Central memory CD8-positive, alpha-beta T cell (primary cell): ENCODE data around the gene FBN3.
"Not testable (repeated sequence)": the region's sequence is repeated elsewhere in the genome, so short reads cannot be mapped to it uniquely, and the experiment has no call there.

Experiments used
- ATAC-seq: fragments of 150-1000 bp; cut with Tn5 transposase; replicated peaks from 2 replicates; pipeline ENCODE4 v1.10.0; 2022; ENCODE audit warnings: mild to moderate bottlenecking, moderate FRiP score, moderate number of reproducible peaks; ENCODE audit not compliant: poor library complexity, severe bottlenecking; ENCODE audit errors: extremely low read depth
- DNase-seq, 2 donors: peaks; one replicate each; pipeline ENCODE4 v3.0.0; 2021; ENCODE audit warnings: low spot score in 2 of 2
- H3K27ac Mint-ChIP-seq: one replicate; pipeline ENCODE4 v1.8.0; 2022; ENCODE audit warnings: low read depth, mild to moderate bottlenecking, moderate library complexity, mixed read lengths
- H3K27me3 Mint-ChIP-seq: one replicate; pipeline ENCODE4 v1.8.0; 2022; ENCODE audit warnings: mixed read lengths
- H3K36me3 Mint-ChIP-seq: one replicate; pipeline ENCODE4 v1.8.0; 2022; ENCODE audit warnings: mild to moderate bottlenecking, moderate library complexity, mixed read lengths; ENCODE audit not compliant: insufficient read depth
- H3K4me1 Mint-ChIP-seq: one replicate; pipeline ENCODE4 v1.8.0; 2022; ENCODE audit warnings: mixed read lengths
- H3K4me3 Mint-ChIP-seq: one replicate; pipeline ENCODE4 v1.8.0; 2022; ENCODE audit warnings: mild to moderate bottlenecking, moderate library complexity, mixed read lengths
- H3K9me3 Mint-ChIP-seq: one replicate; pipeline ENCODE4 v1.8.0; 2022; ENCODE audit warnings: mixed read lengths

FBN3 gene

GRCh38 chr19:8108560-8109445 is 40.6 kb downstream of the FBN3 start:
- Mint-ChIP-seq H3K36me3 (no peaks in the 10 kb centered on the region), H3K27ac (no peak overlapping the region), H3K9me3 (no peaks in the 10 kb centered on the region), H3K4me3 (no peak overlapping the region), H3K27me3 (no peaks in the 10 kb centered on the region), H3K4me1 (no peaks in the 10 kb centered on the region)
- DNase-seq = no peak
- no peak for ATAC-seq

GRCh38 chr19:8107301-8107903 is 42.0 kb downstream of the FBN3 start:
- ATAC-seq = no peak
- H3K4me3 Mint-ChIP-seq = no peak overlapping the region
- no peak for DNase-seq
- H3K27me3 Mint-ChIP-seq = no peaks in the 10 kb centered on the region
- no peaks in the 10 kb centered on the region for H3K4me1 Mint-ChIP-seq
- no peaks in the 10 kb centered on the region for H3K36me3 Mint-ChIP-seq
- H3K27ac Mint-ChIP-seq = no peak overlapping the region
- no peaks in the 10 kb centered on the region for H3K9me3 Mint-ChIP-seq

GRCh38 chr19:8105471-8105870 is 43.9 kb downstream of the FBN3 start:
- no peak for ATAC-seq
- Mint-ChIP-seq H3K27ac (no peak overlapping the region), H3K4me1 (no peaks in the 10 kb centered on the region)

GRCh38 chr19:8101910-8102309 is 47.5 kb downstream of the FBN3 start:
- not testable (repeated sequence) for DNase-seq, ATAC-seq, H3K27ac Mint-ChIP-seq, H3K4me3 Mint-ChIP-seq, H3K36me3 Mint-ChIP-seq, H3K9me3 Mint-ChIP-seq, H3K4me1 Mint-ChIP-seq, H3K27me3 Mint-ChIP-seq

More at GRCh38 chr19:8105471-8105870, 43.9 kb downstream of the FBN3 start:
- H3K9me3 Mint-ChIP-seq = no peaks in the 10 kb centered on the region
- H3K36me3 Mint-ChIP-seq = no peaks in the 10 kb centered on the region
- DNase-seq = no peak
- H3K4me3 Mint-ChIP-seq = no peak overlapping the region
- peaks cover 10% of the 10 kb centered on the region for H3K27me3 Mint-ChIP-seq

GRCh38 chr19:8101311-8101710 is 48.1 kb downstream of the FBN3 start:
- ATAC-seq (no peak), DNase-seq (no peak)
- no peaks in the 10 kb centered on the region for H3K4me1 Mint-ChIP-seq
- no peak overlapping the region for H3K27ac Mint-ChIP-seq
- peaks cover 10% of the 10 kb centered on the region for H3K27me3 Mint-ChIP-seq
- H3K36me3 Mint-ChIP-seq = no peaks in the 10 kb centered on the region
- H3K4me3 Mint-ChIP-seq = no peak overlapping the region
- H3K9me3 Mint-ChIP-seq = no peaks in the 10 kb centered on the region

- H3K9me3 Mint-ChIP-seq = peaks cover 5% of the 10 kb centered on the region
- peaks cover 10% of the 10 kb centered on the region for H3K27me3 Mint-ChIP-seq
- ATAC-seq = no peak
- H3K27ac Mint-ChIP-seq = no peak overlapping the region
- H3K4me1 Mint-ChIP-seq = no peaks in the 10 kb centered on the region
- H3K36me3 Mint-ChIP-seq = no peaks in the 10 kb centered on the region
- H3K4me3 Mint-ChIP-seq = no peak overlapping the region
- DNase-seq = no peak
Measured at GRCh38 chr19:8097681-8098567, 51.5 kb downstream of the FBN3 start.

- DNase-seq = no peak
- Mint-ChIP-seq H3K4me3 (no peak overlapping the region), H3K36me3 (no peaks in the 10 kb centered on the region), H3K4me1 (no peaks in the 10 kb centered on the region), H3K9me3 (peaks cover 5% of the 10 kb centered on the region), H3K27ac (no peak overlapping the region), H3K27me3 (peaks cover 10% of the 10 kb centered on the region)
- no peak for ATAC-seq
Measured at GRCh38 chr19:8097198-8097597, 52.2 kb downstream of the FBN3 start.

- ATAC-seq (no peak), DNase-seq (no peak)
- Mint-ChIP-seq H3K4me1 (no peaks in the 10 kb centered on the region), H3K27ac (no peak overlapping the region), H3K4me3 (no peak overlapping the region), H3K27me3 (peaks cover 2% of the 10 kb centered on the region), H3K9me3 (peaks cover 5% of the 10 kb centered on the region), H3K36me3 (no peaks in the 10 kb centered on the region)
Measured at GRCh38 chr19:8096071-8096470, 53.3 kb downstream of the FBN3 start.

GRCh38 chr19:8095354-8095886 is 54.0 kb downstream of the FBN3 start:
- no peak overlapping the region for H3K27ac Mint-ChIP-seq
- no peak for DNase-seq

GRCh38 chr19:8094336-8094735 is 55.1 kb downstream of the FBN3 start:
- no peak for ATAC-seq
- no peak overlapping the region for H3K27ac Mint-ChIP-seq
- H3K27me3 Mint-ChIP-seq = no peaks in the 10 kb centered on the region
- H3K4me3 Mint-ChIP-seq = no peak overlapping the region
- no peak for DNase-seq
- no peaks in the 10 kb centered on the region for H3K36me3 Mint-ChIP-seq
- peaks cover 5% of the 10 kb centered on the region for H3K9me3 Mint-ChIP-seq
- H3K4me1 Mint-ChIP-seq = no peaks in the 10 kb centered on the region

More at GRCh38 chr19:8095354-8095886, 54.0 kb downstream of the FBN3 start:
- Mint-ChIP-seq H3K27me3 (no peaks in the 10 kb centered on the region), H3K4me1 (no peaks in the 10 kb centered on the region), H3K4me3 (no peak overlapping the region), H3K36me3 (no peaks in the 10 kb centered on the region), H3K9me3 (peaks cover 5% of the 10 kb centered on the region)
- no peak for ATAC-seq

- Mint-ChIP-seq H3K27ac (no peak overlapping the region), H3K9me3 (peaks cover 5% of the 10 kb centered on the region), H3K27me3 (no peaks in the 10 kb centered on the region), H3K36me3 (no peaks in the 10 kb centered on the region), H3K4me3 (no peak overlapping the region), H3K4me1 (no peaks in the 10 kb centered on the region)
- ATAC-seq = no peak
- no peak for DNase-seq
Measured at GRCh38 chr19:8093740-8094139, 55.7 kb downstream of the FBN3 start.

GRCh38 chr19:8090950-8091349 is 58.4 kb downstream of the FBN3 start:
- no peak for DNase-seq
- H3K9me3 Mint-ChIP-seq = peaks cover 5% of the 10 kb centered on the region
- no peak overlapping the region for H3K27ac Mint-ChIP-seq
- H3K36me3 Mint-ChIP-seq = no peaks in the 10 kb centered on the region
- H3K4me1 Mint-ChIP-seq = no peaks in the 10 kb centered on the region
- H3K27me3 Mint-ChIP-seq = no peaks in the 10 kb centered on the region
- no peak overlapping the region for H3K4me3 Mint-ChIP-seq
- no peak for ATAC-seq
